Stomach (tissue), 9 donors: ENCODE data around the gene RNF141. TPM values are rescaled to one million over a fixed set of nuclear protein-coding genes. Genes with fewer than 3 reads are reported as not detected.

ENCODE experiments used
- DNase-seq, 2 donors: peaks; one replicate each; pipeline versions ENCODE4 v3.0.0 to v3.0.0-alpha.2; 2013 to 2019
- H3K27ac ChIP-seq, 5 donors: fragments of 200-600 bp in 4 of 5; sonication (generic) in 4 of 5; one replicate each; pipeline ENCODE4 v1.5.1; 2013 to 2019; ENCODE audit warnings: mild to moderate bottlenecking in 1 of 5, moderate library complexity in 1 of 5
- H3K27me3 ChIP-seq, 3 donors: fragments of 200-600 bp; sonication (generic); one replicate each; pipeline ENCODE4 v1.5.1; 2017 to 2019; ENCODE audit warnings: mixed run types in 1 of 3
- H3K36me3 ChIP-seq, 4 donors: fragments of 200-600 bp; sonication (generic); 1 replicate in 3 of 4; 2 replicates in 1 of 4; pipeline ENCODE4 v1.5.1; 2016 to 2019
- H3K4me1 ChIP-seq, 4 donors: fragments of 200-600 bp; sonication (generic); one replicate each; pipeline ENCODE4 v1.5.1; 2016 to 2019
- H3K4me3 ChIP-seq, 4 donors: fragments of 200-600 bp; sonication (generic) in 3 of 4; one replicate each; pipeline ENCODE4 v1.5.1; 2016 to 2019; ENCODE audit warnings: mild to moderate bottlenecking in 1 of 4
- H3K9me3 ChIP-seq, 4 donors: fragments of 200-600 bp; sonication (generic); one replicate each; pipeline ENCODE4 v1.5.1; 2016 to 2019
- CTCF ChIP-seq, 7 experiments: fragments of 450-650 bp in 4 of 7; fragments of 200-600 bp in 3 of 7; sonication (generic) in 3 of 7; IDR thresholded peaks; one replicate each; pipeline ENCODE4 v1.5.1; 2016 to 2019; ENCODE audit warnings: antibody characterized with exemption in 7 of 7, control low read depth in 2 of 7, mild to moderate bottlenecking in 1 of 7
- EP300 ChIP-seq: sonication (generic); formaldehyde crosslinking; IDR thresholded peaks from one replicate; pipeline ENCODE4 v1.6.1; 2017; ENCODE audit warnings: antibody characterized with exemption
- POLR2A ChIP-seq, 4 donors: fragments of 450-650 bp; IDR thresholded peaks; one replicate each; pipeline ENCODE4 v1.6.1; 2016; ENCODE audit warnings: antibody characterized with exemption in 4 of 4, control low read depth in 2 of 4, mild to moderate bottlenecking in 1 of 4, moderate library complexity in 1 of 4
- POLR2AphosphoS5 ChIP-seq, 3 donors: sonication (generic); formaldehyde crosslinking; IDR thresholded peaks; one replicate each; pipeline ENCODE4 v1.6.1; 2016; ENCODE audit warnings: antibody characterized with exemption in 3 of 3
- WGBS, 5 donors: extraction: QIAGEN DNeasy Blood & Tissue Kit in 3 of 5; methylation state at CpG; one replicate each; pipeline versions ENCODE4 v1.1.5 to v1.1.7; 2013 to 2018; 5-methylcytosine and 5-hydroxymethylcytosine counted together
- intact Hi-C: fragments of 100-400 bp; cut with DNase I; formaldehyde crosslinking; loops from one replicate; pipeline ENCODE4 v1.15.1; 2023; ENCODE audit warnings: low total_unique reads
- polyA plus RNA-seq, 3 donors: library from polyadenylated mRNA; stranded (reverse); fragments of 200-250 nt; gene quantifications; one replicate each; pipeline ENCODE4 v1.2.3, GENCODE V29; 2013
- total RNA-seq, 5 donors: library from RNA; depleted of rRNA; stranded (reverse); fragments of >200 nt; gene quantifications; one replicate each; pipeline versions ENCODE4 v1.1.0 to v1.2.3, GENCODE V29; 2014 to 2016
- donor health status: healthy with polysubstance abuse.
- donor health status: Bipolar disorder and iron deficiency.
- donor health status: healthy.

Gene RNF141
- total and polyA plus RNA-seq, 8 donors = 6.4 to 71.2 (median 19.1) TPM

GRCh38 chr11:10543782-10544181 is 2.8 kb upstream of the RNF141 start:
- no peaks in the 10 kb centered on the region for H3K36me3 ChIP-seq
- no peak for DNase-seq
- peaks cover 3 to 22% (median 16%) of the 10 kb centered on the region in 4 donors for H3K4me1 ChIP-seq
- H3K9me3 ChIP-seq = no peaks in the 10 kb centered on the region
- H3K27ac ChIP-seq = no peak overlapping the region
- no peaks in the 10 kb centered on the region for H3K27me3 ChIP-seq
- no peak overlapping the region for H3K4me3 ChIP-seq
- intact Hi-C loops = no loop called here
- TF ChIP-seq CTCF (IDR thresholded peaks at IDR 0.05) (no peak), EP300 (no peak), POLR2A (IDR thresholded peaks at IDR 0.05) (no peak), POLR2AphosphoS5 (IDR thresholded peaks at IDR 0.05) (no peak)
- 94 to 98% (median 96%) methylated on average over 13 to 14 of the region's 14 CpGs for WGBS, 5 donors

GRCh38 chr11:10542776-10543175 is 1.8 kb upstream of the RNF141 start:
- Histone ChIP-seq H3K9me3 (no peaks in the 10 kb centered on the region), H3K27me3 (no peaks in the 10 kb centered on the region), H3K4me1 (peaks cover 3 to 23% (median 16%) of the 10 kb centered on the region in 4 donors), H3K27ac (no peak overlapping the region), H3K36me3 (no peaks in the 10 kb centered on the region), H3K4me3 (no peak overlapping the region)
- no peak for DNase-seq
- intact Hi-C loops = no loop called here
- no peak for TF ChIP-seq EP300
- TF ChIP-seq POLR2A (IDR thresholded peaks at IDR 0.05) = no peak
- no peak for TF ChIP-seq CTCF (IDR thresholded peaks at IDR 0.05)
- TF ChIP-seq POLR2AphosphoS5 (IDR thresholded peaks at IDR 0.05) = no peak
- WGBS, 5 donors = 93 to 96% (median 95%) methylated on average over 3 of the region's 3 CpGs

- Histone ChIP-seq H3K27ac (peak overlapping the region in 4 of 5 donors; percentile 89 to 96 (median 94)), H3K36me3 (no peaks in the 10 kb centered on the region), H3K27me3 (no peaks in the 10 kb centered on the region), H3K9me3 (no peaks in the 10 kb centered on the region), H3K4me1 (peaks cover 3 to 23% (median 16%) of the 10 kb centered on the region in 4 donors), H3K4me3 (peak overlapping the region; percentile 70 to 87 (median 80))
- no peak for DNase-seq
- TF ChIP-seq POLR2A (IDR thresholded peaks at IDR 0.05) (no peak), EP300 (no peak), CTCF (IDR thresholded peaks at IDR 0.05) (no peak), POLR2AphosphoS5 (IDR thresholded peaks at IDR 0.05) (no peak)
- intact Hi-C loops = no loop called here
- WGBS, 5 donors = 47 to 52% (median 47%) methylated on average over 5 of the region's 5 CpGs
These were observed 559 bp upstream of the RNF141 start for GRCh38 chr11:10541561-10541930.

GRCh38 chr11:10540546-10540914 is 457 bp downstream of the RNF141 start:
- peak; percentile 62 to 82 for DNase-seq
- intact Hi-C loops = no loop called here
- TF ChIP-seq EP300 = no peak
- TF ChIP-seq POLR2A (IDR thresholded peaks at IDR 0.05) = no peak
- no peak for TF ChIP-seq CTCF (IDR thresholded peaks at IDR 0.05)
- no peak for TF ChIP-seq POLR2AphosphoS5 (IDR thresholded peaks at IDR 0.05)
- 0 to 2% (median 0%) methylated on average over 17 to 25 of the region's 25 CpGs for WGBS, 5 donors
- H3K36me3 ChIP-seq = no peaks in the 10 kb centered on the region
- H3K27ac ChIP-seq = peak overlapping the region; percentile 89 to 96 (median 95)
- H3K27me3 ChIP-seq = no peaks in the 10 kb centered on the region
- peaks cover 3 to 23% (median 16%) of the 10 kb centered on the region in 4 donors for H3K4me1 ChIP-seq
- no peaks in the 10 kb centered on the region for H3K9me3 ChIP-seq
- H3K4me3 ChIP-seq = peak overlapping the region; percentile 70 to 87 (median 80)
